ENCODE data around the gene KRTAP5-10. TPM values are rescaled to one million over a fixed set of nuclear protein-coding genes. Genes with fewer than 3 reads are reported as not detected.
"Not testable (repeated sequence)": the region's sequence is repeated elsewhere in the genome, so short reads cannot be mapped to it uniquely, and the experiment has no call there.

Gene KRTAP5-10
- total RNA-seq, 1 donor from 2014 or later, result not detected

DNA sequence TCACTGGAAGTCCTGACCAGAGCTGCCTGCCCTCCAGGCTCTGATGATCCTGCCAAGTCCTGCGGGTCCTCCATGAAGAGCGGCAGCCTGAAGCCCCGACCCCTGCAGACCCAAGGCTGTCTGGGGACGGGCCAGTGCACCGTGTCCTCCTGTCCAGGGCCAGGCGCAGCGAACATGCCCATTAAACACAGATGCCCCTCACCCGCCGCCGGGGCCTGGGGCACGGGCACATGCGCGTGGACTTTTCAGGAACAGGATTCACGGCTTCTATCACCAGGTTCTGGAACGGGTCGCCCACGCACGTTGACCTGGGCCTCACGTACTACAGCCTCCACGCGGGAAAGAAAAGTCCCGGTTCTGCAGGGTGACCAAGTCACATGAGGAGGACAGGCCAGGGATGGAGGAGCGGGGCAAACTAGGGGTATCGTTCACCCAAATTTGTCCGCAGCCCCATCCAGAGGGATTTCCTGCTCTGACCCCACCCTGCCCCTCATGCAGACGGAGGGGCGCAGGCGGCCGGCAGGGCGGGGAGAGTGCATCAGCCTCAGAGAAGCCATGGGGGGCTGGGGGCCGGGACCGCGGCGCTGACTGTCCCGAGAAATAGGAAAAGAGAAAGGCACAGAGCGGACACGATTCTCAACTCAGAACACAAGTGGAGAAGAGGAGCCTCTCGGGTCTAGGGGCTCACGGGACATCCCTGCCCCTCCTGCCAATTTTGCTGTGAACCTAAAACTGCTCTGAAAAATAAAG, 5.9 kb downstream of the KRTAP5-10 start:
- not testable (repeated sequence) for DNase-seq (ENCODE audit: low read depth in 2 of 2)

DNA sequence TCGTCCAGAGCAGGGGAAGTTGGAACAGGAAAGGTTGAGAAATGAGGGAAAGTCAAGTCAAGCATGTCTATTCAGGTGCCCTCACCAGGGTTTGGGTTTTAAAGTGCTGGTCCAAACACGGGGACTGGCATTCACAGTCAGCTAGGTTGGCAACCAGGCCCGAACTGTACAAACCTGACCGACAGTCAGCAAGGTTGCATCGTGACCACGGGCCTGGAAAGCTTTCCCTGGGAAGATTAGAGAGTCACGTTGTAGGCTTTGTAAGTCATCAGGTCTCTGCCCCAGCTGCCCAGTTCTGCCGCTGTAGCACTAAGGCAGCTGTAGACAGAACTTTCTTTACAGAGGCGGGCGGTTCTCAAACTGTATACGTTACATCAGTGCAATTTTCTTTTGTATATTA, 7.4 kb downstream of the KRTAP5-10 start:
- no peak for DNase-seq (ENCODE audit: low read depth in 2 of 2)

DNA sequence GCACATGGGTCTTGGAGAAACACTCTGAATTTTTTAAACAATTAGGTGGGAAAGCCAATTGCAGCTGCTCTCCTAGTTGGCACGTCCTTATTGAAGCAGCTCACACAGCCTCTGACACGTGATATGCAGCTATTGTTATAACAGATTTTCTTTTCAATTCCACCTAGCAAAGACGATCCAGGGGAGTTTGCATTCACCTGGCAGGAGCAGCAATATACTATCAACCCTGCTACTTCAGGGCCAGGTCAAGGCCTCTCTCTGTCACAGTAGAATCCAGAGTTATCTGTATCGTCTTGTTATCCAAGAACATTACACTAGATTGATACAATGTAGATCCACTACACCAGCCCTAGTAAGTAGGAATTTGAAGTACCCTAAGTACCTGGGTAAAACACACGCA, 9.1 kb downstream of the KRTAP5-10 start:
- no peak for DNase-seq (ENCODE audit: low read depth in 2 of 2)

DNA sequence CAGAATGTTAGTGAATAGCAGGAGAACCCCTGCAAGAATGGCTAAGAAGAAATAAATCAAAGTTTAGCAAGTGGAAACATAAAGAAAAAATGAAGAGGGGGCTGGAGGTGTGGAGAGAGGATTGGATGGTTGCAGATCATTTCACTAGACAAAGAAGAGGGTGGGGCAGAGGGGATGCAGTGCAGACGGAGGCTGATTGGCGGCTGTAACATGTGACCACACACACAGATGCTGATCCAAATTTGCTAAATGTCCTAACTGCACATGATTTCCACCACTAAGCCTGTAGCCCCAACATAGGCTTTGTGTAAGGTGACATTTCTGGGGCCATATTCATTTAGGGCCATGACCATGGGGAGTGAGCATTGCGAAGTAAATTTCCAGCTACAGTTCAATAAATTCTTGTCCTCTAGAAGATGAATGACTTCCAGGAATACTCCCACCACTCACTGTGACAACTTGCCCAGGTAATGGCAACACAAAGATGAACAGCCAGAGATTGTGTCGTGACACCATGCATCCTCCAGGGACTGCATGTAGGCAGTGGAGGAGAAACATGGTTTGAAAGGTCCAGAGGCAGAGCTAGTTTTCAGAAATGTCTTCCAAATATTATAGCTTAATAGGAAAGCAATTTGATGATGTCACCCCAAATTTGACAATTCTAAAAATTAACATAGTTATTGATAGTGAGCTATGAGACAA, 10.5 kb downstream of the KRTAP5-10 start:
- no peak for DNase-seq (ENCODE audit: low read depth in 2 of 2)

DNA sequence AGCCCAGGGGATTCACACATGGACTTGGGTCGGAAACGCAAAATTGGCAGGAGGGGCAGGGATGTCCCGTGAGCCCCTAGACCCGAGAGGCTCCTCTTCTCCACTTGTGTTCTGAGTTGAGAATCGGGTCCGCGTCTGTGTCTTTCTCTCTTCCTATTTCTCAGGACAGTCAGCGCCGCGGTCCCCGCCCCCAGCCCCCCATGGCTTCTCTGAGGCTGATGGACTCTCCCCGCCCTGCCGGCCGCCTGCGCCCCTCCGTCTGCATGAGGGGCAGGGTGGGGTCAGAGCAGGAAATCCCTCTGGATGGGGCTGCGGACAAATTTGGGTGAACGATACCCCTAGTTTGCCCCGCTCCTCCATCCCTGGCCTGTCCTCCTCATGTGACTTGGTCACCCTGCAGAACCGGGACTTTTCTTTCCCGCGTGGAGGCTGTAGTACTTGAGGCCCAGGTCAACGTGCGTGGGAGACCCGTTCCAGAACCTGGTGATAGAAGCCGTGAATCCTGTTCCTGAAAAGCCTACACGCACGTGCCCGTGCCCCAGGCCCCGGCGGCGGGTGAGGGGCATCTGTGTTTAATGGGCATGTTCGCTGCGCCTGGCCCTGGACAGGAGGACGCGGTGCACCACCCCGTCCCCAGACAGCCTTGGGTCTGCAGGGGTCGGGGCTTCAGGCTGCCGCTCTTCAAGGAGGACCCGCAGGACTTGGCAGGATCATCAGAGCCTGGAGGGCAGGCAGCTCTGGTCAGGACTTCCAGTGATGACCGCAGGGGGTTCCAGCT, 11.5 kb downstream of the KRTAP5-10 start:
- not testable (repeated sequence) for DNase-seq (ENCODE audit: low read depth in 2 of 2)

DNA sequence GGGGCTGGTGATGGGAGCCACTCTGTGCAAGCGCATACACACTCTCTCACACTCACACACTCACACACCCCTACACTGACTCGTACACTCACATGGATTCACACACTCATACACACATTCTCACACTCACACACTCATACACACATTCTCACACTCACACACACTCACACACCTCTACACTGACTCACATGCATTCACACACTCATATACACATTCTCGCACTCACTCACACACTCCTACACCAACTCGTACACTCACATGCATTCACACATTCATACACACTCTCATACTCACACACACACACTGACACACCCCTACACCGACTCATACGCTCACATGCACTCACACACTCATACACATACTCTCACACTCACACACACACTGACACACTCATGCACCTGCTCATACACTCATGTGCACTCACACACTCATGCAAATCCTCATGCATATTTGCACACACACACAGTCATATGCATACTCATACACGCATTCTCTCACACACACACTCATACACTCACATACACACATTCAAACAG, 12.2 kb downstream of the KRTAP5-10 start:
- DNase-seq (ENCODE audit: low read depth in 2 of 2), result no peak

DNA sequence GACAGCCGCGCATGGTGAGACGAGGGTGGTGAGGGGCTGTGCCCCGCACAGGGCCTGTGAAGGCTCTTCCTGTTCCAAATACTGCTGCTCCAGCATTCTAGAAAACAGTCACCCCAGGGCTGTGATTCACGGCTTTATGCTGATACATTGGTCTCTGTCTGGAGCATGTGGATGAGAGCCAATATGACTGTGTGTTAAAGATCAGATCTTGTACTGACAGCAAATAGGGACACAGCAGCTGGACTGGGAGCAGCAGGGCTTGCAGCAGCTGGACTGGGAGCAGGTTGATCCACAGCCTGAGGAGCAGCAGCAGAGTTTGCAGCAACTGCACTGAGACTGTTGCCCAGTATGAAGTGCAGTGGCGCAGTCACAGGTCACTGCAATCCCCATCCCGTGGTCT, 14.2 kb downstream of the KRTAP5-10 start:
- DNase-seq (ENCODE audit: low read depth in 2 of 2), result not testable (repeated sequence)

DNA sequence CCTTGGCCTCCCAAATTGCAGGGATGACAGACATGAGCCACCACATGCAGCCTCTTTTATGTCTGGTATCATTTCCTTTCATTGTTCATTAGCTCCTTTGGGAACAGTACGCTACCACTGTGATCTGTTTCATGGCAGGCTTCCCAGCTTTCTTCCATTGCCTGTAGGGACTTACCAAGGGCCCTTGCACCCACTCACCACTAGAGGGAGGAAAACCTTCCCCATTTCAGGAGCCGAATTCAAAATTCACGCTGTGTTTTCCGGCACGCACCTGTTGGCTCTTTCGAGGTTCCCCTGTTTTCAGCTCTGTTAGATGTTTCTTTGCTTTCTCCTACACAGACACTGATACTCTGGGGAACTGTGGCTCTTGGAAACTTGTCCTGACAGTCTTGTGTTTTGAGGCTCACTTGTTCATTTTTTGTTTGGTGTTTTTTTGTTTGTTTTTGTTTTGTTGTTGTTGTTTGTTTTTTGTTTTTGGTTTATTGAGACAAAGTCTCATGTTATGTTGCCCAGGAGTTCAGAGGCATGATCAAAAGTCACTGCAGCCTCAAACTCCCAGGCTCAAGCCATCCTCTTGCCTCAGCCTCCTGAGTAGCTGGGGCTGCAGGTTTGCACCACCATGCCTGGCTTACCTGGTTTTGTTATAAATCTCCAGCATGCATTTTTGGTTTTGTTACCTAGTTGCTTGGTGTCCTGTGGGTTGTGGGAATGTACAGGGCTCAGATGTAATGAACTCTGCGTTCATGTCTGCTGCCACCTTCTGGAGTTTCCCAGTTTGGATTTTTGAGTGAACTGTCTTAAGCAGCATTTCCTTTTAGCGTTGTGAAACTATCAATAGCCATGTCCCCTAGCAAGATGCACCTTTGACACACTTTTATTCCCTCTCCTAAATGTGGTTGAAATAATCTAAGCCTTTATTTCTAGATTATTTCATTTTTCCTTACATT, 15.0 kb downstream of the KRTAP5-10 start:
- peak; percentile 80 to 87 for DNase-seq (ENCODE audit: low read depth in 2 of 2)

DNA sequence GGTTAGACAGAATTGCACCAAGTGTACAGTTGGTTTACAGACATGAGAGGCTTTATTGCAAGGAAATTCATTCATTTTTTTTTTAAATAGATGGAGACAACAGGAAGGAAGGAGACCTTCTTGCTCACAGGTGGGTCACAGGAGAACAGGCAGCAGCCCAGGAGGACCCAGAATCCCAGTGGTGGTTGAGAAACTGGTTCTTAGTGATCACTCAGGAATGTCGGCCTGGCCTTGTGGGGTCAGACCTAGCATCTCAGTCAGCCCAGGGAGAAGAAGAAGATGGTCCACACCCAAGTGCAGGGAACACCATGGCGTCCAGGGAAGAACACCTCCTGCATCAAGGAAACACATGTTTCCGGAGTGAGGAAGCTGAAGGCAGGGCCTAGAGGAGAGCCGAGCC, 16.5 kb downstream of the KRTAP5-10 start:
- no peak for DNase-seq (ENCODE audit: low read depth in 2 of 2)

DNA sequence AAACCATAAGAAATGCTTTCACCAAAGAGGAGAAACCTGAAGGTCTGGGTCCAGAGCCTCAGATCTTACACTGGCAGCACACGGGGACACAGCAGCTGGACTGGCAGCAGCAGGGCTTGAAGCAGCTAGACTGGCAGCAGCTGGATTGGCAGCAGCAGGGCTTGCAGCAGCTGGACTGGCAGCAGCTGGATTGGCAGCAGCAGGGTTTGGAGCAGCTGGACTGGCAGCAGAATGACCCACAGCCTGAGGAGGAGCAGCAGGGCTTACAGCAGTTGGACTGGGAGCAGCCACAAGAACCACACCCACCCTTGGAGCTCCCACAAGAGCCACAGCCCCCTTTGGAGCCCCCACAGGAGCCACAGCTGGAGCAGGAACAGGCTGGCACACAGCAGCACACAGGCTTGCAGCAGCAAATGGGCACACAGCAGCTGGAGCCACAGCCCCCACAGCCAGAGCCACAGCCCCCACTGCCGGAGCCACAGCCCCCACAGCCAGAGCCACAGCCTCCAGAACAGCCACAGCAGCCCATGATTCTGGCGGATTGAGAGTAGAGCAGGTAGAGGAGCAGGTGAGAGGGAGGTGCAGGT, 17.0 kb downstream of the KRTAP5-10 start, which contains the start of gene KRTAP5-11:
TSS of gene KRTAP5-11 (minus strand) at position 567 of the 587 bp plus-strand sequence. CDS start at position 529, 38 bp downstream.
- DNase-seq (ENCODE audit: low read depth in 2 of 2), result no peak

DNA sequence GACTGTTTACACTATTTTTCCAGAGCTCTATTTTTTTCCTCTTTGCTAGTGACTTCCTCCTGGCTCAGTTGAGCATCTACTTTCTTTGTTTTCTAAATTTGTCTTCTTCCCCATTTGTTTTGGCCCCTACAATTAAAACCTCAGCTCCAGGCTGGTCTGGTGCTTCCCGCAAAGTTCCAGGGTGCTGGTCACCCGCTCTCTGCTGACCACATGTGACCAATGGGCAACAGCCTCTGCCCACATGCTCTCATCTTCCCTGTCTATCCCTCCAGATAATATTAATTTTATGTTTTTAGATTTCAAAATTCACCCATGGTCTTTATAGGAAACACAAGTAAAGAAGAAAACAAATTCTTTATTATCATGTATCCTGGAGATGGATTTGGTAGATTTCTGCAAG, 17.6 kb downstream of the KRTAP5-10 start:
- DNase-seq (ENCODE audit: low read depth in 2 of 2), result not testable (repeated sequence)

DNA sequence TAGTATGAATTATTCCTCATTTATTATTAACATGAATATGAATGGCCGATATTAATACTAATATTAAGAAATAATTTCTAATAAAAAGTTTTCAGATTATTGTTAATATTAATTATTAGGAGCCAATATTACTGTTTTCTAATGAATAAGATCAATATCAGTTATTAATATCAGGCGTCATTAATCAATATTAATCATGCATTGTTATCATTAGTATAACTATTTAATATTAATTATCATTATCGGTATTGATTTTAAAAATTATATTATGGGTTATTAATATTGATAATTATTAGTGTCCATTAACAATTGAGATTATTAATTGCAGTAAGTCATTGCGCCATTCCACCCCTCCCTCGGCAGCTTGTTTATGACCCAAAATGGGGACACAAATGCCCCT, 20.3 kb downstream of the KRTAP5-10 start:
- not testable (repeated sequence) for DNase-seq (ENCODE audit: low read depth in 2 of 2)

DNA sequence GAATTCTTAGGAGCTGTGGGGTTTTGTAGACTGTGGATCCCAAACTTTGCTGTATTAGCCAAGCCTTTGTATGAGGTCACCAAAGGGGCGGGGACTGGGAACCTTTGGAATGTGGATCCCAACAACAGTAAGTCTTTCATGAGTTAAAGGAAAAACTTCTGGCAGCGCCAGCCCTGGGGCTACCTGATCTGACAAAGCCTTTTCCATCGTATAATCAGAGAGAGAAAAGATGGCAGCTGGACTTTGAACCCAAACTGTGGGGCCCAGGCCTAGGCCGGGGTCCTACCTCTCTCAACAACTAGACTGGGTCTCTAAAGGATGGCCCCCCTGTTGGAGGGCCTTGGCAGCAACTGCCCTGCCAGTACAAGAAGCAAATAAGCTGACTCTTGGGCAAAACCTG, 23.0 kb downstream of the KRTAP5-10 start:
- DNase-seq (ENCODE audit: low read depth in 2 of 2), result not testable (repeated sequence)

DNA sequence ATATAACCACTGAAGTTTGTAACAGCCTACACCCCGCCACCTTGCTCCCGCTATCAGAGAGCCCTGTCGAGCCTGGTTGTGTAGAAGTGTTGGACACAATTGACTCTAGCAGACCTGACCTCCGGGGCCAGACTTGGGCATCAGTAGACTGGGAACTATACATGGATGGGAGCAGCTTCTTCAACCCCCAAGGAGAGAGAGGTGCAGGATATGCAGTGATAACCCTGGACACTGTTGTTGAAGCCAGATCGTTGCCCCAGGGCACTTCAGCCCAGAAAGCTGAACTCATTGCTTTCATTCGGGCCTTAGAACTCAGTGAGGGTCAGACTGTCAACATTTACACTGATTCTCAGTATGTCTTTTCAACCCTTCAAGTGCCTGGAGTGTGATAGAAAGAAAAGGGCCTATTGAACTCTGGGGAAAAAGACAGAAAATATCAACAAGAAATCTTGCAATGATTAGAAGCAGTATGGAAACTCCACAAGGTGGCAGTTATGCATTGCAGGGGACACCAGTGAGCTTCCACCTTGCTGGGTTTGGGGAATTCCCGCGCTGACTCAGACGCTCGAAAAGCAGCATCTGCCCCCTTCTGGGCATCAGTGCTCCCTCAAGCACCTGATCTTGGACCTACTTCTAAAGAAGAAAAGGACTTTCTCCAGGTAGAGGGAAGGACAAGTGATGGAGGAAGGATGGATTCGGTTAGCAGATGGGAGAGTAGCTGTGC, 23.6 kb downstream of the KRTAP5-10 start:
- DNase-seq (ENCODE audit: low read depth in 2 of 2), result not testable (repeated sequence)

DNA sequence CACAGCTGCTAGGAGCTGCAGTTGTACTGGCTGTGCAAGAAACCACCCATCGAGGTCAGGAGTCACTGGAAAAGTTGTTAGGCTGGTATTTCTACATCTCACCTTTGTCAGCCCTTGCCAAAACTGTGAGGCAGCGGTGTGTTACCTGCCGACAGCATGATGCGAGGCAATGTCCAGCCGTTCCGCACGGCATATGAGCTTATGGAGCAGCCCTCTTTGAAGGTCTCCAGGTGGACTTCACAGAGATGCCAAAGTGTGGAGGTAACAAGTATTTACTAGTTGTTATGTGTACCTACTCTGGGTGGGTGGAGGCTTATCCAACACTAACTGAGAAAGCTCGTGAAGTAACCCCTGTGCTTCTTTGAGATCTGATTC, 24.2 kb downstream of the KRTAP5-10 start:
- DNase-seq (ENCODE audit: low read depth in 2 of 2), result not testable (repeated sequence)

DNA sequence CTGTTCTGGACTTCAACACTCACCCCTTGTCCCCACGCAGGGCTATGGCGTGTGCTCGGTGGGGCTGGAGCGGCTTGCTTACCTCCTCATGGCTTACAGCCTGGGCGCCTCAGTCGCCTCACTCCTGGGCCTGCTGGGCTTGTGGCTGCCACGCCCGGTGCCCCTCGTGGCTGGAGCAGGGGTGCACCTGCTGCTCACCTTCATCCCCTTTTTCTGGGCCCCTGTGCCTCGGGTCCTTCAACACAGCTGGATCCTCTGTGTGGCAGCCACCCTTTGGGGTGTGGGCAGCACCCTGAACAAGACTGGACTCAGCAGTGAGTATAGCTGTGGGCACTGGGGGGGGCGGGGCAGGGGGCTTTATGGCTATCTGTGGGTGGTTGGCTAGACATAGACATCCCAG, 37.9 kb downstream of the KRTAP5-10 start:
- DNase-seq (ENCODE audit: low read depth in 2 of 2), result not testable (repeated sequence)

DNA sequence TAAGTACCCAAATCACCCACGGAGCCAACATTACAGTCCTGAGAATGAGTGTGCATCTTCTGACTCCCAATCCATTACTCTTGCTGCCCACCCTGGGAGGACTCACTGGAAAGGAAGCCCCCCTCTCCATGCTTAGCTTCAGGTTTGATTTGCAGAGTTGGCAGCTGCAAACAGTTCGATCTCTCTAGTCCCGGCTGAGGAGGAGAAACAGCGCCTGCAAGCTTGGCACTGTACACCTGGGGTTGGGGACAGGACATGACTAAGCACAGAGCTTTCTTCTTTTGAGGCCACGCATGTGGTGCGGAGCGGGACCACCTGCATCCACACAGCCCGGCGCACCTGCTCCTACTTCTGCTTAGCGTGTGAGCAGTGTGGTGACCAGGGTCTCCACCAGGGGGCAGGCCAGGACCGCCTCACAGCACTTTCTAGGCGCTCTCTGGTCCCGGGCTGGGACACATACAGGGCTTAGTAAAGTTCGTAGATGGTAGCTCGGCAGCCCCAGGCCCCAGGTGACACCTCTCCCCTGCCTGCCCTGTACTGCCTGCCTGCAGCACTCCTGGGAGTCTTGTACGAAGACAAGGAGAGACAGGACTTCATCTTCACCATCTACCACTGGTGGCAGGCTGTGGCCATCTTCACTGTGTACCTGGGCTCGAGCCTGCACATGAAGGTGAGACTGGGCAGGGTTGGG, 39.6 kb downstream of the KRTAP5-10 start:
- DNase-seq (ENCODE audit: low read depth in 2 of 2), result not testable (repeated sequence)

DNA sequence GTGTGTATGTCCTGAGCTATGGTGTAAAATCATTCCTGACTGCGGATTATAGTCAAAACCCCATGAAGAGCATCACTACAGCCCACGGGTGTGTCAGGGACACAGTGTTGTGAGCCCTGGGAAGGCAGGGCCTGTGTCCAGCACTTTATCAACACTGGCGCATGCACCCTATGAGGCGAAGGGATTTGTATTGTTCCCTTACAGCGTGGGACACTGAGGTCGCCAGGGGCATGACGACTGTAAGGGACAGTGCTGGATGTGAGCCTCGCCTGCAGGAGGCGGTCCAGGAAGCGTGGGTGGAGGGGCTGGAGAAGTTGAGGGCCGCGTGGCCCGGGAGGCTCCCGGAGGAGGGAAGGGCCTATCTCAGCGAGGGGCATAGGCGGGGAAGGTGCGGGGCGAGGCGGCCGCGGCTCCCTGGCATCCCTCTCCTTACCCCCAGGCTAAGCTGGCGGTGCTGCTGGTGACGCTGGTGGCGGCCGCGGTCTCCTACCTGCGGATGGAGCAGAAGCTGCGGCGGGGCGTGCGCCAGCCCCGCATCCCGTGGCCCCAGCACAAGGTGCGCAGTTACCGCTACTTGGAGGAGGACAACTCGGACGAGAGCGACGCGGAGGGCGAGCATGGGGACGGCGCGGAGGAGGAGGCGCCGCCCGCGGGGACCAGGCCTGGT, 41.6 kb downstream of the KRTAP5-10 start:
- DNase-seq (ENCODE audit: low read depth in 2 of 2), result not testable (repeated sequence)

Data from dermis microvascular lymphatic vessel endothelial cell (primary cell).